HG02610 (cell line): Measurements from ENCODE around the gene SLC7A1.

Experiments
- ATAC-seq: cut with Tn5 transposase; IDR thresholded peaks from one replicate; pipeline ENCODE4 v1.9.1; 2021; ENCODE audit warnings: mild to moderate bottlenecking, moderate library complexity; ENCODE audit not compliant: unreplicated experiment

SLC7A1 gene

DNA sequence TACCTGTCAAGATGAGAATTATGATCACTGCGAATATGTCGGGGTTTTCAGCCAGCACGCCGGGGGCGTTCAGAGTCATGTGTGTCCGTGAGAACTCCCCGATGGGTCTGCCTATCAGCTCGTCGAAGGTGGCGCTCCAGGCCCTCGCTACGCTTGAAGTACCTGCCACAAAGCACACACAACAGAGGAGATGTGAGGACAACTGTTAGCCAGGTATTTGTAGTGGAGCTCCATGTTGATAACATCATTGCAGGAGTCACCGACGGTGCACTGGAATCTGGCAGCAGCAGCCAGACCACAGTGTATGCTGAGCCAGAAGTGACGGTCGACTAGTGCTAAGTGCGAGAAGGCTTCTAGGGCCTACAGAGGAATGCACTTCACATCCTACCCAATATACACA lies 62.7 kb downstream of the SLC7A1 start:
- ATAC-seq = no peak

DNA sequence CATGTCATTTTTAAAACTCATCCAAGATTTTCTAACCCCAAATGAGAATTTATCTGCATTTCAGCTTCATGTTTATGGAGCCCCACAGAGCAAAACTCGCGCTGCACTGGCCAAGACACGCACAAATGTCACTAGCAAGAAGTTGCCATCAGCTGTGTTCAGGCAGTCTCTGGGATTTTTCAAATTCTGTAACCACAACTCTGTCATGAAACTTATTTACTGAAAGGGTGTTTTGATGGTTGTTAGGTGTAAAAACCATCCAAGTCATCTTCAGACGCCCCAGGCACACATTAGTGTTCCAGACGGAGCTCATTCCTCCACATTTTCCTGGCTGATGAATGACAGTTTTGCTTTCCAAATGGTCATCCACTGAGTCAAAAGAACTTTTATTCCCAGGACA lies 63.4 kb downstream of the SLC7A1 start:
- ATAC-seq = no peak

DNA sequence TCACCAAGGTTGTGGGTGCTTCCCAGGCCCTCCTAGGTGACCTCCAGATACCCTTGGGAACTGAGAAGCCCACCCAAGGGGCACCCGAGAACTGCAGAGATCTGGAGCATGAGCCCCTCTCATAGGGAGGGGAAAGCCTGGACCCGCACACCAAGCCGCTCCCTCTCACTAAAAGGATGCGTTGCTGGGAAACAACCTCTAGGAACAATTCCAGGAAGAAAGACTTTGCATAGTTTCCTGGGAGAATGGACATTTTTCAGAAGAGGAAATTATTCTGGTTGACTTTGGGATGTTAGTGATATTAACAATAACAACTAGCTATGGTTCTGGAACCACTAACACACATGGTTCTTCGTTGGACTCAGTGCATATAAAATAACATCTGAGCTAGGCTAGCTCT lies 64.6 kb downstream of the SLC7A1 start:
- no peak for ATAC-seq

DNA sequence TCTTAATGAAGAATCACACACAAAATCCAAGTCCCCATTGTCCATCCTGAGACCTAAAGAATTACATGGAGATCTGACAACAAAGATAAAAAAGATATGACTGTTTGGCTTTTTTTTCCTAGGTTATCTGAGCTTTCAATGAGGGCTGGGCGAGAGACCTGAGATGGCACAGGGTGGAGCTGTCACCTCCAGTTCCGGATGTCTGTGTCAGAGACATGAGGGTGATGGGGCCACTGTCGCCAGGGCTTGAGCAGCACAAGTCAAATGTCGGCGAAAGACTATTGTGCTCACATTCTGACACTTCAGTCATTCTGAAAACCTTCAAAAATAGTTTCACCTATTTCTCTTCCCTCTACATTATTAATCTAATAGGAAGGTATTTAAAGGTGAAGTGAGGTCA lies 65.7 kb downstream of the SLC7A1 start:
- ATAC-seq = no peak

DNA sequence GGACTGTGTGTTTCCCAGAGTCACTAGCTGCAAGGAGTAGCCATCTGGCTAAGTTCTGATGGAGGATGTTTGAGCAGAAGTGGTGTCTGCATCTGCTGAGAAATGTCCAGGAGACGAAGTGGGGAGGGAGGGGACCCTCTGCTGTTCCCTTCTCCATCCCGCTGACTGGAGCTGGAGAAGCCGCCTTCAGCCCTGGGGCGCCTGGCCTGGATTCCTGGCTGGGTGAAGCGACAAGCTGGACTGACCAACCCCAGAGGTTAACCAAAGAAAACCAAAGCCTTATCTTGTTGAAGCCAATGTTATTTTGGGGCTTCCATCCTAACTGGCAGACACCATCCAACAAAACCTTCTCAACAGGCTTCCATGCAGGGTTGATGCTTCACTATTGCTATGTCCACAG lies 67.6 kb downstream of the SLC7A1 start:
- no peak for ATAC-seq

DNA sequence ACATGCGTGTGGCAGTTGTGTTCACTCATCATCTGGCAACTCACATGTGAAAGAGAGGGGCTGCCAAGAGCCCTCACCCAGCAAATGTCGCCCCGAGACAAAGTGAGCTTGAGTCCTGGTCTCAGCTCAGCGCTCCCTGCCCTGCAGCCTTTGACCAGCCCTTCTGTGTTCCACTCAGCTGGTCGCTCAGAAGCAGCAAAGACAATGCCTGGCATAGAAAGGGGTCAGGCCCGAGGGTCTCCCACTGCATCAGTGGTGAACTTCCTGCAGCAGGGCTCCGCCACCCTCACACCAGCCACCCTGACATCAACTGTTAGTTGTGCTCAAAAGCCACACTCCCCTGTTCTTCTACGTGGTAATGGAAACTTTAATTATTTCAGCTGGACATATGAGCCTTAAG lies 68.0 kb downstream of the SLC7A1 start:
- ATAC-seq = no peak

DNA sequence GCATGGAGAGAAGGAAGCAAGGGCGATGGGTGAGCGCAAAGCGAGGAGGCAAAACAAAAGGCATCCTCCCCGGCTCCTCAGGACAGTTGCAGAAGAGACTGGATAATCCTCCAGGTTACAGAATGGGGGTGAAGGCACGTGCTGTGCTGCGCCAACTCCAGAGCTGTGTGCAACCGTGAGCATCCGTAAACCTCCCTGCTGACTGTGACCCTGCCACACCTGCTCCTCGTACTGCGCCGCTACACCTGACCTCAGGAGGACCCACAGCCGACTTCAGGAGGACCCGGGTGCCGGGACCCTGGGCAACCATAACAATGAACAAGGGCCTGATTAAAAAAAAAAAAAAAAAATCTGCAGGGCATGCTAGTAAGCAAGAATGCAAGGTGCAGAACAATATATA lies 68.7 kb downstream of the SLC7A1 start:
- ATAC-seq = no peak

DNA sequence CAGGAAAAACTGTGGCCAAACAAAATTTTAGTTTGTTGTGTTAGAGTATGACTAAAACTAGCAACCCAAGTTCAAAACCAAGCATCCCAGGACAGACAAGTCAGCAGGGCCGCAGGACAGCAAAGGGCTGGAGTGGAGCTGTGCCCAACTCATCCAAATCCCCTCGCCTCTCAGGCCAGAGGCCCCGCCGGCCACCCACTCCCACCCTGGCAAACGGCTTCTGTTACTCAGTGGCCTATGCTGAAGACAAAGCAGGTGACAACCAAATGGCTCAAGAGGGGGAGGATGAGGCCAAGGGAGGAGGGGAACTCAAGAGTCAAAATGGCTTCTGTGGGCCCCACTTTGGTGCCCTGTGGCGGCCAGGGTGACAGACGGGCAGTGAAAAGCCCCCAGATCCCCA lies 69.7 kb downstream of the SLC7A1 start:
- no peak for ATAC-seq

DNA sequence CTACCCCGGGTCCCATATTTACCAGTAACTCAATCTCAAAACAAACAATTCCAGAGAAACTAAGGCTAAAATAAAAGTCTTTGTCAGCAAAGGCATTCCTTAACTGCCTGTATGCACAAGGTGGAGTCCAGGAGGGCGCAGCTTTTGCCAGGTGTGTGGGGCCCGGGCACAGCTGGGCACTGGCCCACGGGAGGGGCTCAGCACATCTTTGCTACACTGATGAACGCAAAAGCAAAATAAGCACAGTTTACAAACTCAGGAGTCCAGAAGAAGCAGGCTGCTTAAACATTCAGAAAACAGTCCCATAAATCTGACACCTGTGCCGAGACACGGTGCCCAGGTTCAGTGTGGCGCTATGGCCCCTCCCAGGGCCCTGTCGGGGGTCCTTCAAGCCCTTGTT lies 70.8 kb downstream of the SLC7A1 start:
- no peak for ATAC-seq

DNA sequence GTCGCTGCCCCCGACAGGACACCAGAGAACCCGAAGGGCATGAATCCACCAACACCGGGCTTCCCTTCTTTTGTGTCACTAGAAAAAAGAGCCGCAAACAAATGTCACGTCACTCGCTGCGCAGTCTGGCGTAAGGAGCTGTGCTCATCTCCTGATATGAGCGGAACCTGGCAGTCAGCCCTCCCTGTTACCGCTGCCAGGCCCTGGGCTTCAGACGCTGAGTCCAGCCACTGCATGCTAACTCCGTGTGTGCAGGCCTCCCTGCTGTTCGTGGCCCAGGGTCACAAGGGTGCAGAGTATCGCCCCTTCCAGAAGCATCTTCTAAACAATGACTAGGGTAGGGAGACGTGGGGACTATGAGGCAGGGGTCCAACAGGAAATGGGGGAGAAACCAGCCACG lies 71.3 kb downstream of the SLC7A1 start:
- ATAC-seq = no peak

DNA sequence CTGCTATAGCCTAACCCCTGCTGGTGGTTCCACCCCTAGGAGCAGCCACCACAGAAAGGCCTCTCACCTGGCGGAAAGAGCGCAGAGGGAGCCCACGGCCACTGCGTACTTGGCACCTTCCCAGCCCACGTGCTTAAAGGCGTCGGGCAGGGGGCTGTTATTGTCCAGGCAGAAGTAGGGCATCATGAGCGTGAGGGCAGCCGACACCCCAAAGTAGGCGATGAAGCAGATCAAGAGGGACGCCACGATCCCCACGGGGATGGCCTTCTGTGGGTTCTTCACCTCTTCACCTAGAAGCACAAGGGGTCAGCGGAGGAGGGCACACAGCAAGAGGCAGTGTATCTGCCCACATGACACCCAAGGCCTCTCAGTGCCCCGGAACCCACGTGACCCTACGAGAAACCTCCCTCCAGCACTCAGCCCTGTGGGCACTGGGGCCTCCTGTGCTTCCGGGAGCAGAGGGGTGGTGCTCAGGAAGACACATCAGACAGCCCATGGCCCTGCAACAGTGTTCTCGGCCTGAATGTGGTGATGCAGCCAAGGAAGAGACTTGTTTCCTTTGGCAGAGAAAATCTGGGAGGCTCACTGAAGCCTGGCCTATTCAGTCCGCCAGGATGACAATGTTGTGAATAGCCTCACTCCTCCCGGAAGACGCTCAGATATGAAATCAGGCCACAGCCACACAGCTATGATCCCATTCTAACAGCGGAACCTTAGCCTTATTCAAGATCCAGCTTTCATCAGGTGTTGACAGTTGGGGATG lies 72.1 kb downstream of the SLC7A1 start:
- no peak for ATAC-seq

DNA sequence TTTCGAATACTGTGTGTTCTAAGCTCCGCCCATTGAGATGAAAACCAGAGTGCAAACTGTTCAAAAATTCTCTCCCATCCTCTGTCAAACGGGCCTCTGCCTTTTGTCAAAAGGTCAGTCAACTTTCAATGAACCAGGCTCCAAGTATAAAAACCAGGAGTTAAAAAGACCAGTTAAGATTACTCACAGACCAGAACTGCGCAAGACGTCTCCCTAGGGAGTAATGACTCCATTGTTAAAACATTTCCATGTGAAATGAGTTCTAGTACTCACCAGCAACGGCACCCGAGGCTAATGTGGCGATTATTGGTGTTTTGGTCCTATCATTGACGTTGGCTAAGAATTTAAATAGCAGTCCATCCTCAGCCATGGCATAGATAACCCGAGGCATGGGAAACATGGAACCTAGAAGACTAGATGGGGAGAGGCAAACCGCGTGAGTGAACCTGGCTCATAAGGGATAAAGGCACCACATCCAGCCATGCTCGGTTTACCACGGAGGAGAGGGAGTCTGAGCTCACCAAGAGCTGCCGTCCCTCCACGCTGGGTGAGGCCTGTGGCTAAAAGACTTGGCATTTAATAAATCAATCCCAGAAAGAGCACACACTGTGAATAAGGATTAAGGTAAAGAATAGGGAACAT lies 73.3 kb downstream of the SLC7A1 start:
- ATAC-seq = no peak

DNA sequence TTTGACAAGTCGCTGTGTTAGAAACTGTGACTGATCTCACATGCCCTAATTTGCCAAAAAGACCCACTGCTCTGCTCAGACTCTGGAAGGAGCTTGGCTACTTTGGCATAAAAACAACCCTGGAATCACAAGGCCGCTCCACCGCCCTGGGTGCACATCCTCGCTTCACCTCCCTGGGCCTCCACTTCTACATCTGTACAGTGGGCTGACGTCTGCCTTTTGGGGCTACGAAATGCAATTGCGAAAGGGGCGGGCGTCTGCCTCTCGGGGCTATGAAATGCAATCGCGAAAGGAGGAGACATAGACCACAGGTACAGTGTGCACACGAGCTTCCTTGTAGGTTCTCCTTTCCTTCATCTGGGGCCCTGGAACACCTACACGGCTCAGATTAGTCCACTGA lies 74.2 kb downstream of the SLC7A1 start:
- no peak for ATAC-seq

DNA sequence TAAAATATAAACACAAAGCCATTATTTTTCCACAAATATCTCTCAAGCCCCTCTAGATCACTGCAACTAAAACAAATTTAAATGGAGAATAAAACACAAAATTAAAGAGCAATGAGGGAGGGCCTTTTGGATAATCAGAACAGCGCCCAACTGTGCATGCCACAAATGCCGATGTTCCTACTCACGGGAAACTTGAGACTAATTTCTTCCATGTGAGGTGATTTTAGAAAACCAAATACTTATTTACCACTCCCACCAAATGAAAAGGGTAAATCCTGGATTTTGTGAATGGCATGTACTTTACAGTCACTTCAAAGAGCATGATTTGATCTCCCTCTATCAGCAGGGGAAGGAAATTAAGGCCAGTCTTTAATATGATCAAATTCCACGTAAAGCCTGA lies 74.8 kb downstream of the SLC7A1 start:
- ATAC-seq = no peak

DNA sequence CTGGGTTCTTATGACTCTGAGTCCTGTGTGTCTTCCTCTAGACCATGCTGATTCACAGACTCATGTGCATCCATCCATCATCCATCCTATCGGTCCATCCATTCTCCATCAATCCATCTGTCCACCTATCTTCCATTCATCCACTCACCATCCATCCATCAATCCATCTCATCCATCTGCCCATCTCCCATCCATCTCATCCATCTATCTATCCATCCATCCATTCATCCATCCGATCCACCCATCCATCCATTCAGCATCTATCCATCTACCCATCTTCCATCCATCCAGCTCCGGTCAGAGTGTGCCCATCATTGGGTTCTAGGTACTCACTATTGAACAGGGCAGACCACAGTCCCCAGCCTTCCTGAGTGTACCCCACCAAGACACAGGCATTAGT lies 75.6 kb downstream of the SLC7A1 start:
- ATAC-seq = no peak

DNA sequence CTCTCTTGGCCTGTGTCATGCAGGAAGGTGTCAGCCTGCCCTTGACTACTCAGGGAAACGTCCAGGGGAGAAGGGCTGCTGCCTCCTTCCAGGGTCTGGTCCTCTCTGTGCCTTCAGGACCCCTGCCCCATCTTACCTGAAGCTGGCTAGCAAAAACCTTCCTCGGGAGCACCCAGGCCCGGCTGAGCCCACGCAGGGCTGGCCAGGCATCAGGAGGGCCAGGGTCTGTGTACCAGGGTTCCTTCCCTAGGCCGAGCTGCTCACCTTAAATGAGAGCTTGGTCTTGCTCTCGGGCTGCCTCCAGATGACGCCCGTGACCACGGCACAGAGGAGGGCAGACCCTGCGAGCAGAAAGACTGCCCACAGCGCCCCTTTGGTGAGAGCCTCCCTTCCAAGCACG lies 78.6 kb downstream of the SLC7A1 start:
- ATAC-seq = no peak

DNA sequence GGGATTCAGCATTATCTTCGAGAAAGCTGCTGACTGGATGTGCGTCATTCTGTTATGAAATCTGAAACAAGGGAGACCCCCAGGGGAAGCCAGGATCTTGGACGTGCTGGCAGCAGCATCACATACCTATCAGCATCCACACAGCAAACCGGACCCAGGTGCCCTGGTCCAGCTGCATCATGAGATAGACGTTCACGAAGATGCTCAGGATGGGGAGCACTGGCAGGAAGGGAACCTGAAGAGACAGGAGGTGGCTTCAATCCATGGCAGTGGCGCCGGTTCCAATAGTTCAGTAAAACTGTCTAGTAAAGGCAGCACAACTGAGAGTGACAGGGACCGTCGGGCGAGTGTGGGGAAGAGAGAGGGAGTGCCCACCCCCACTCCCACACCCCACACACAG lies 79.5 kb downstream of the SLC7A1 start:
- no peak for ATAC-seq

DNA sequence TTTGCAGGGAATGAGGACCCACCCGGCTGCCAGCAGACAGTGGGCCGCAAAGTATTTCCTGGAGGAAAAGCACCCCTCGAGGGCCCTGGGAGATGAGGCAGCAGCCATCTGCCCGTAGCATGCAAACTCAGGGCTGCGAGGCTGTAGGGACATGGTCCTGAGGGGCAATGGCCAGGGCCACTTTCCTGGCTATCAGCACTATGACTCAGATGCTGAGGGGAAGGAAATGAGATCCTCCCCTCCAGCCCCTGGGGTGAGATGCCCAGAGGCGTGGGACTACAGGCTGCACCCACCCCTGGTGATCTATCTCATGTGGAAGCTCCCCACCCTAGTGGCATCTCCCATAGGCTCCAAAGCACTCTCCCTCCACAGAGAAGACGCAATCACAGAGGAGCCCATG lies 80.1 kb downstream of the SLC7A1 start:
- ATAC-seq = no peak

DNA sequence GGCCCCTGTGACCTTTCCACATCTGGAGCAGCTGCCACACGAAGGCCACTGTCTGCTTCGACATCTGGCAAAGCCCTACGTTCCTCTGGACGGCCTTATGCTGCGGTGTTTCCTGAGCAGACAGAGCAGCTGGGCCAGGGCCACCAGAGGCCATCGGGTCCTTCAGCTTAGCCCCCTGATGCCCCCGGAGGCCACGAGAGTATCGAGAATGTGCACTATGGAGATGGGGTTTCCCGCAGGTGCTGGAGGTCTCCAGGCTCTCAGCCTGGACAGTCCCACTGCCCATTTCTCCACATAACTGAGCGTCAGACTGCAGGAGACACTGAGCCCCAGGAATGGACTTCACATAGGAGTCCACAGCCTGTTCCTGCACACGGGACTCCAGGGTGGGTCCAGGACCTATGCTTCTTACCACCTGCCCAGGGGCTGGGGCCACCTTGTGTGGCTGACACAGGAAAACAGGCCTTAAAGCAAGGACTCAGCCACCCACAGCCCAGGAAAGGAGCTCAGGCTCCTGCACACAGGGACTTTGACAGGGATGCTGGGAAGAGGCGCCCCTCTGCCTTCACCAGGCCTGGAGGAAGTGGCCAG lies 80.7 kb downstream of the SLC7A1 start:
- ATAC-seq = no peak

DNA sequence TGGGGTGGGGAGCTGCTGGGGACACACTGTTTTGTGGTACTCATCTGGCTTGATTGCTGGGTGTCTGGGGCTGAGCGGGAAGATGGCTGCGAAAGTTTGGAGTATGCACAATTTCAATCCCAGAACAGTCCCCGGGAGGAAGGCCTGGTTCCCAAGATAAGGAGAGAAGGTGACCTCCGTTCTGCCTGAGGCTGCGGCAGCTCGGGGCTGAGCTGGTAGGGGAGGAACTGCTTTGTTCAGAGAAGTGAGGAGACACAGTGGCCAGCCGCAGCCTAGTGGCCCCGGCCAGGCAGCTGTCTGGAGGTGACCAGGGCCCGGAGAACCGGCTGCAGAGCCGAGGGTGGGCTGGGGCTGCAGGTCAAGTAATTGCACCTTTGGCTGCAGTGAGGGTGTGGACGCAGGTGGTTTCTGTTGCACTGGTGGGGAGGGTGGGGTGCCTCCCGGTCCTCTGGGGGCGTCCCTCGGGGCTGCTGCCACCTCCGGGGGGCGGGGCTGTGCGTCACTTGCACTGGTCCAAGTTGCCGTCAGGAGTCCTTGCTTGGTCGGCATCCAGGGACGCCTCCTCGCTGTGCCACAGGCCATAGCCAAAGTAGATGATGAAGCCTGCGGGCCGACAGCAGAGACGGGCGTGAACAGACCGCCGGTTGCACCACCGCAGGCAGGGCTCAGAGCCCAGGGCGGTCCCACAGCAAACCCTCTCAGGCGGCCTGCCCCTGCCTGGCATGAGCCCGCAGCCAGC lies 81.3 kb downstream of the SLC7A1 start:
- ATAC-seq = no peak

DNA sequence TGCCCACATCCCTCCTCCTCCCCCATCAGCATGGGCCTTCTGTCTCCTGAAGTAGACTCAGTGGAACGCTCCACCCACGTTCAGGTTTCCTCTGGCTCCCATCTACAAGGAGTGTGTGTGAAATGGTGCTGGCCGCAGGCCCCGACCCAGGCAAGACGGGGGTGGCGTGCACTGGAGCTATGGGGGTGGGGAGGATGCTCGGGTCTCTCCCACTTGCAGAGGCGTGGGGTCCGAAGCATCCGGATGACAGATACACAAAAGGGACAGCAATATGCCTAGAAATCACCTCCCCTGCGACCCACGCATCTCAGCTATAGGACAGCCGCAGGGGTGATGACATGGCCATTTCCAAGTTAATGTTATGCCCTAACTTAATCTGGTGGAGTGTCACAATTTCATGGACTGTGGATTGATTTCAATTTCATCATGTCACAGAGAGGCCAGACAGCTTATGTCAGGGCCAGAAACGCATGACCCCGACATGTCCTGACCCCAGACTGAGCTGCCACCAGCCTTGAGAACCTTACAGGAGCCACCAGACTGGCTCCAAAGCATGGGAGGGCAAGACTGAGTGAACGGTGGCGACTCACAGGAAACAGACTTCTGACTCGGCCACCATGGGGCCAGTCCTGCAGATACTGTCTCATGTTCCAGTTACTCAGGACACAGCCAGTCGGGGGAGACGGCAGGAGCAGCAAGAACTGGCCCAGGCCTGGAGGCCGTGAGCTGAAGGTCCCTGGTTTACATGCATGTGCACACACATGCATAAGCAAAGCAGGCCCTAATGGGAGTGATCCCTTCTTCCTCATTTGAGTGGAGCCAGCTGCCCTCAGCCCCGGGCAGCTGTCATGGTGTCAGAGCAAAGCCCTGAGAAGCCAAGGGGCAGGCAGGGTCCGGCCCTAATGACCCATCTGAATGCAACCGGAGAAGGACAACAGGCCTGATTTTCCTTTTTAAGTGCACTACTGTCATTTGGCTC lies 82.2 kb downstream of the SLC7A1 start:
- ATAC-seq = no peak
